ENCODE data around the gene DLG1.

The DLG1 gene

GRCh38 chr3:197114007-197114406, 184.4 kb downstream of the DLG1 start:
- Histone ChIP-seq H3K4me1 (ENCODE audit: control insufficient read depth in 1 of 2, insufficient read depth in 1 of 2, low read depth in 1 of 2, low read length in 1 of 2) (peaks cover 0 to 10% of the 10 kb centered on the region in 2 experiments), H3K4me3 (ENCODE audit: low read depth in 1 of 2, low read length in 1 of 2) (no peak overlapping the region), H3K36me3 (no peaks in the 10 kb centered on the region), H3K27ac (no peak overlapping the region), H3K27me3 (no peaks in the 10 kb centered on the region), H3K9me3 (no peaks in the 10 kb centered on the region)
- TF ChIP-seq CTCF (IDR thresholded peaks at IDR 0.05) = no peak

GRCh38 chr3:197111685-197112084, 186.7 kb downstream of the DLG1 start:
- TF ChIP-seq CTCF (IDR thresholded peaks at IDR 0.05) = no peak
- Histone ChIP-seq H3K27me3 (no peaks in the 10 kb centered on the region), H3K27ac (no peak overlapping the region), H3K9me3 (no peaks in the 10 kb centered on the region), H3K4me1 (ENCODE audit: control insufficient read depth in 1 of 2, insufficient read depth in 1 of 2, low read depth in 1 of 2, low read length in 1 of 2) (peaks cover 0 to 10% of the 10 kb centered on the region in 2 experiments), H3K4me3 (ENCODE audit: low read depth in 1 of 2, low read length in 1 of 2) (no peak overlapping the region), H3K36me3 (no peaks in the 10 kb centered on the region)

- Histone ChIP-seq H3K4me1 (ENCODE audit: control insufficient read depth in 1 of 2, insufficient read depth in 1 of 2, low read depth in 1 of 2, low read length in 1 of 2) (no peaks in the 10 kb centered on the region), H3K27ac (no peak overlapping the region), H3K4me3 (ENCODE audit: low read depth in 1 of 2, low read length in 1 of 2) (no peak overlapping the region), H3K9me3 (no peaks in the 10 kb centered on the region), H3K27me3 (no peaks in the 10 kb centered on the region), H3K36me3 (no peaks in the 10 kb centered on the region)
- no peak for TF ChIP-seq CTCF (IDR thresholded peaks at IDR 0.05)
Measured at GRCh38 chr3:197105786-197106185, 192.6 kb downstream of the DLG1 start.

GRCh38 chr3:197104738-197105137, 193.7 kb downstream of the DLG1 start:
- peaks cover 6 to 7% of the 10 kb centered on the region in 2 experiments for H3K4me1 ChIP-seq (ENCODE audit: control insufficient read depth in 1 of 2, insufficient read depth in 1 of 2, low read depth in 1 of 2, low read length in 1 of 2)
- no peaks in the 10 kb centered on the region for H3K36me3 ChIP-seq
- no peaks in the 10 kb centered on the region for H3K27me3 ChIP-seq
- H3K4me3 ChIP-seq (ENCODE audit: low read depth in 1 of 2, low read length in 1 of 2) = no peak overlapping the region
- no peaks in the 10 kb centered on the region for H3K9me3 ChIP-seq
- no peak overlapping the region for H3K27ac ChIP-seq
- no peak for TF ChIP-seq CTCF (IDR thresholded peaks at IDR 0.05)

GRCh38 chr3:197103766-197104165, 194.6 kb downstream of the DLG1 start:
- Histone ChIP-seq H3K27me3 (no peaks in the 10 kb centered on the region), H3K27ac (no peak overlapping the region), H3K36me3 (no peaks in the 10 kb centered on the region), H3K9me3 (no peaks in the 10 kb centered on the region), H3K4me1 (ENCODE audit: control insufficient read depth in 1 of 2, insufficient read depth in 1 of 2, low read depth in 1 of 2, low read length in 1 of 2) (peaks cover 6 to 8% of the 10 kb centered on the region in 2 experiments), H3K4me3 (ENCODE audit: low read depth in 1 of 2, low read length in 1 of 2) (no peak overlapping the region)
- TF ChIP-seq CTCF (IDR thresholded peaks at IDR 0.05) = no peak

GRCh38 chr3:197093871-197094270, 204.5 kb downstream of the DLG1 start:
- no peak for TF ChIP-seq CTCF (IDR thresholded peaks at IDR 0.05)
- Histone ChIP-seq H3K36me3 (no peaks in the 10 kb centered on the region), H3K4me1 (ENCODE audit: control insufficient read depth in 1 of 2, insufficient read depth in 1 of 2, low read depth in 1 of 2, low read length in 1 of 2) (peaks cover 0 to 3% of the 10 kb centered on the region in 2 experiments), H3K9me3 (no peaks in the 10 kb centered on the region), H3K27ac (no peak overlapping the region), H3K4me3 (ENCODE audit: low read depth in 1 of 2, low read length in 1 of 2) (no peak overlapping the region), H3K27me3 (no peaks in the 10 kb centered on the region)
